AG04450 (cell line): ENCODE measurements around the gene HMGB2. TPM values are rescaled to one million over a fixed set of nuclear protein-coding genes. Genes with fewer than 3 reads are reported as not detected.

ENCODE experiments used
- CTCF ChIA-PET: fragments of 300-600, 350-600 bp; formaldehyde crosslinking; extraction: SDS; loops from one replicate; lab custom pipeline; 2022; ENCODE audit warnings: antibody characterized with exemption, inconsistent platforms; lab: Charles Lee
- POLR2A ChIA-PET: fragments of 350-600 bp; formaldehyde crosslinking; extraction: SDS; loops from one replicate; lab custom pipeline; 2021; ENCODE audit warnings: antibody characterized with exemption, inconsistent platforms; lab: Yijun Ruan, JAX
- DNase-seq: peaks from one replicate; pipeline ENCODE4 v3.0.0-alpha.2; 2011; ENCODE audit warnings: low read depth, low spot score
- H3K27ac ChIP-seq: one replicate; pipeline ENCODE4 v1.5.1; 2012; ENCODE audit warnings: low read depth, low read length, control low read depth
- H3K27me3 ChIP-seq: one replicate; pipeline ENCODE4 v1.6.0; 2012; ENCODE audit warnings: low read length; ENCODE audit not compliant: control insufficient read depth, insufficient read depth
- H3K4me3 ChIP-seq: 2 replicates; pipeline ENCODE4 v1.5.1; 2011; ENCODE audit warnings: mild to moderate bottlenecking, low read depth, low read length, control low read depth
- H3K9me3 ChIP-seq: 2 replicates; pipeline ENCODE4 v1.5.1; 2012; ENCODE audit warnings: low read length; ENCODE audit not compliant: control insufficient read depth, insufficient read depth
- polyA plus RNA-seq: library from polyadenylated mRNA; depleted of rRNA; stranded (reverse); fragments of >200 nt; gene quantifications from 2 replicates; pipeline ENCODE4 v1.2.3, GENCODE V29; 2011
- TF ChIP-seq, protein P1 (sequence below): IDR thresholded peaks from 2 replicates; pipeline ENCODE4 v1.5.1; 2011; ENCODE audit warnings: low read depth, low read length, control low read depth, inconsistent platforms

HMGB2 gene
- polyA plus RNA-seq, 1 experiment: 89.8 TPM

GRCh38 chr4:173374588-173374987 is 40.4 kb upstream of the HMGB2 start:
- Histone ChIP-seq H3K9me3 (no peaks in the 10 kb centered on the region; the same call in 1 of the 2 replicates), H3K27me3 (no peaks in the 10 kb centered on the region), H3K4me3 (no peak overlapping the region), H3K27ac (no peak overlapping the region)
- TF ChIP-seq, protein P1, sequence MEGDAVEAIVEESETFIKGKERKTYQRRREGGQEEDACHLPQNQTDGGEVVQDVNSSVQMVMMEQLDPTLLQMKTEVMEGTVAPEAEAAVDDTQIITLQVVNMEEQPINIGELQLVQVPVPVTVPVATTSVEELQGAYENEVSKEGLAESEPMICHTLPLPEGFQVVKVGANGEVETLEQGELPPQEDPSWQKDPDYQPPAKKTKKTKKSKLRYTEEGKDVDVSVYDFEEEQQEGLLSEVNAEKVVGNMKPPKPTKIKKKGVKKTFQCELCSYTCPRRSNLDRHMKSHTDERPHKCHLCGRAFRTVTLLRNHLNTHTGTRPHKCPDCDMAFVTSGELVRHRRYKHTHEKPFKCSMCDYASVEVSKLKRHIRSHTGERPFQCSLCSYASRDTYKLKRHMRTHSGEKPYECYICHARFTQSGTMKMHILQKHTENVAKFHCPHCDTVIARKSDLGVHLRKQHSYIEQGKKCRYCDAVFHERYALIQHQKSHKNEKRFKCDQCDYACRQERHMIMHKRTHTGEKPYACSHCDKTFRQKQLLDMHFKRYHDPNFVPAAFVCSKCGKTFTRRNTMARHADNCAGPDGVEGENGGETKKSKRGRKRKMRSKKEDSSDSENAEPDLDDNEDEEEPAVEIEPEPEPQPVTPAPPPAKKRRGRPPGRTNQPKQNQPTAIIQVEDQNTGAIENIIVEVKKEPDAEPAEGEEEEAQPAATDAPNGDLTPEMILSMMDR: no peak
- POLR2A ChIA-PET: no interaction called here
- CTCF ChIA-PET: interaction anchor here (0.6 to 1.5 kb wide), 5 partner anchors 14 to 602 kb away, joined by 3 to 6 read pairs (median 3); no protein-coding TSS in a partner anchor
- DNase-seq: no peak

- peak overlapping the region; percentile 78 for H3K27ac ChIP-seq
- POLR2A ChIA-PET: interaction anchor here (4.3 kb wide), 1 partner anchor 37 kb away, joined by 121 read pairs; the partner anchor contains the start of gene HMGB2
- H3K9me3 ChIP-seq: no peaks in the 10 kb centered on the region; the same call in 1 of the 2 replicates
- TF ChIP-seq, protein P1: no peak
- CTCF ChIA-PET: interaction anchor here (0.7 to 3.6 kb wide), 8 partner anchors 11 to 70 kb away, joined by 3 to 14 read pairs (median 6); no protein-coding TSS in a partner anchor
- peak; percentile 34 for DNase-seq
- no peaks in the 10 kb centered on the region for H3K27me3 ChIP-seq
- peak overlapping the region; percentile 94 for H3K4me3 ChIP-seq
Measured at GRCh38 chr4:173371292-173372192, 37.4 kb upstream of the HMGB2 start.

DNA sequence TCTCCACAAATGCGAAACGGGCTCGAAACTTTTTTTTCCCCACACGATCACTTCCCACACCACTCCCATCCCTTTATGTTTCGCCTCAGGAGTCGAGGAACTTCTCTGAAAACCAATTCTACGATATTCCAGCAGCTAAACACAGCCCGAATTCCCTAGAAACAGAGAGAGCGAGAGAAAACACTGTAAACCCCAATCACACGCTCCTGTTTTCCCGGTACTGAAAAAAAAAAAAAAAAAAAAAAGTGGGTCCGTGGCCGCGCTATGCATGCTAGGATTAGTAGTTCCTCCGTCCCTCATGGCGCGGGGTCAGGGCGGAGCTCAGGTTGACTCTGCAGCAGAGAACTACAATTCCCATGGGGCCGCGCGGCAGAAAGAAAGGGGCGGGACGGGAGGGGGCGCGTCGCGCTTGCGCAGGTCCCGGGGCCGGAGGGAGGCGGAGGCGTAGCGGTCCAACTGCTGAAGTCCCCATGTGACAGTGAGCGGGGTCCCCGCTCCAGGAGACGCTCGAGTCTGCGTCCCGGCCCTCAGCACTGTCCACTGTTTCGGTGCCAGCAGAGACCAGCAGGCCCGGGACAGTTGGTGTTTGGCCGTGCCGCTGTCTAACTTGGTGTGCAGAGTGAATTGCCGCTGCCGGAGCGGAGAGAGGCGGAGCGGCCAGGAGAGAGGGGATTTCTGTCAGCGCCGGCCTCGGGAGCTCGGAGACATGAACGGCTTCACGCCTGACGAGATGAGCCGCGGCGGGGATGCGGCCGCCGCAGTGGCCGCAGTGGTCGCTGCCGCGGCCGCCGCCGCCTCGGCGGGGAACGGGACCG is 36.5 kb upstream of the HMGB2 start, which contains the start of gene SAP30:
Gene SAP30, plus strand, starts transcription at position 478 of the 815 bp plus-strand sequence. Its CDS starts 229 bp downstream, at position 707.
- H3K27me3 ChIP-seq: no peaks in the 10 kb centered on the region
- H3K4me3 ChIP-seq: peak within 1 kb of the TSS; percentile 94
- POLR2A ChIA-PET: interaction anchor here (0.6 to 4.3 kb wide), 8 partner anchors 13 to 791 kb away, joined by 3 to 121 read pairs (median 4); partner anchors contain the start of genes HAND2 and HMGB2
- H3K27ac ChIP-seq: peak within 1 kb of the TSS; percentile 87
- TF ChIP-seq, protein P1: no peak
- no peaks in the 10 kb centered on the region; the same call in 1 of the 2 replicates for H3K9me3 ChIP-seq
- peak; percentile 96 for DNase-seq
- CTCF ChIA-PET: interaction anchor here (0.6 to 3.6 kb wide), 6 partner anchors 14 to 255 kb away, joined by 3 to 14 read pairs (median 4); partner anchors contain the start of gene HMGB2

- ChIA-PET CTCF (interaction anchor here (0.6 to 3.6 kb wide), 6 partner anchors 8 to 255 kb away, joined by 3 to 14 read pairs (median 4); partner anchors contain the start of gene HMGB2), POLR2A (interaction anchor here (0.6 to 4.3 kb wide), 6 partner anchors 12 to 160 kb away, joined by 3 to 121 read pairs (median 3); partner anchors contain the start of genes HAND2 and HMGB2)
- Histone ChIP-seq H3K4me3 (peak overlapping the region; percentile 80), H3K27me3 (no peaks in the 10 kb centered on the region), H3K27ac (peak overlapping the region; percentile 87), H3K9me3 (no peaks in the 10 kb centered on the region; the same call in 1 of the 2 replicates)
- TF ChIP-seq, protein P1: no peak
- no peak for DNase-seq
Measured at GRCh38 chr4:173370130-173370476, 35.9 kb upstream of the HMGB2 start.
